ENCODE measurements around the gene TRIM63. TPM values are rescaled to one million over a fixed set of nuclear protein-coding genes. Genes with fewer than 3 reads are reported as not detected.

The TRIM63 gene
- total RNA-seq, 1 experiment from 2014 or later = not detected

GRCh38 chr1:26043765-26044164, 23.7 kb downstream of the TRIM63 start:
- no peaks in the 10 kb centered on the region for H3K27me3 Mint-ChIP-seq (ENCODE audit: insufficient read depth, unreplicated experiment)
- DNase-seq = no peak
- H3K9me3 Mint-ChIP-seq (ENCODE audit: unreplicated experiment) = no peaks in the 10 kb centered on the region
- H3K36me3 ChIP-seq (ENCODE audit: control insufficient read depth, insufficient read depth, low read length) = no peaks in the 10 kb centered on the region
- no peaks in the 10 kb centered on the region for H3K9me3 ChIP-seq
- no peak overlapping the region for H3K4me3 ChIP-seq (ENCODE audit: low read depth, low read length)
- intact Hi-C loops (cut with micrococcal nuclease; ENCODE audit: unreplicated experiment) = no loop called here
- H3K36me3 Mint-ChIP-seq (ENCODE audit: insufficient read depth, unreplicated experiment) = no peaks in the 10 kb centered on the region
- no peak overlapping the region for H3K4me3 Mint-ChIP-seq (ENCODE audit: unreplicated experiment)
- no peaks in the 10 kb centered on the region for H3K27me3 ChIP-seq (replicated peaks; ENCODE audit: control insufficient read depth, insufficient read depth, low read length)
- H3K4me1 Mint-ChIP-seq (ENCODE audit: low read depth, unreplicated experiment) = no peaks in the 10 kb centered on the region
- ChIA-PET CTCF (interaction anchor here (0.6 to 1.1 kb wide), 2 partner anchors 10 to 26 kb away, joined by 3 to 4 read pairs; no protein-coding TSS in a partner anchor), POLR2A (no interaction called here)
- no peak for TF ChIP-seq CTCF (IDR thresholded peaks at IDR 0.05; ENCODE audit: insufficient read depth in 1 of 2, low read depth in 1 of 2, low read length in 1 of 2, severe bottlenecking in 1 of 2, unreplicated experiment in 1 of 2)
- BruUV-seq (replicated peaks) = no TSS peak
- no peak overlapping the region for H3K27ac Mint-ChIP-seq (ENCODE audit: unreplicated experiment)
- H3K4me1 ChIP-seq = peaks cover 19% of the 10 kb centered on the region

- no peaks in the 10 kb centered on the region for H3K27me3 Mint-ChIP-seq (ENCODE audit: insufficient read depth, unreplicated experiment)
- ChIA-PET POLR2A (no interaction called here), CTCF (no interaction called here)
- no peaks in the 10 kb centered on the region for H3K9me3 Mint-ChIP-seq (ENCODE audit: unreplicated experiment)
- BruUV-seq (replicated peaks) = no TSS peak
- Histone ChIP-seq H3K36me3 (ENCODE audit: control insufficient read depth, insufficient read depth, low read length) (no peaks in the 10 kb centered on the region), H3K27me3 (replicated peaks; ENCODE audit: control insufficient read depth, insufficient read depth, low read length) (no peaks in the 10 kb centered on the region), H3K4me1 (peaks cover 13% of the 10 kb centered on the region), H3K9me3 (no peaks in the 10 kb centered on the region), H3K4me3 (ENCODE audit: low read depth, low read length) (no peak overlapping the region)
- H3K4me1 Mint-ChIP-seq (ENCODE audit: low read depth, unreplicated experiment) = no peaks in the 10 kb centered on the region
- H3K27ac Mint-ChIP-seq (ENCODE audit: unreplicated experiment) = no peak overlapping the region
- H3K4me3 Mint-ChIP-seq (ENCODE audit: unreplicated experiment) = no peak overlapping the region
- no peaks in the 10 kb centered on the region for H3K36me3 Mint-ChIP-seq (ENCODE audit: insufficient read depth, unreplicated experiment)
- TF ChIP-seq CTCF (IDR thresholded peaks at IDR 0.05; ENCODE audit: insufficient read depth in 1 of 2, low read depth in 1 of 2, low read length in 1 of 2, severe bottlenecking in 1 of 2, unreplicated experiment in 1 of 2) = no peak
- intact Hi-C loops (cut with micrococcal nuclease; ENCODE audit: unreplicated experiment) = no loop called here
- DNase-seq = no peak
These were observed 25.5 kb downstream of the TRIM63 start for GRCh38 chr1:26041978-26042377.

GRCh38 chr1:26041401-26041800, 26.0 kb downstream of the TRIM63 start:
- Mint-ChIP-seq H3K4me1 (ENCODE audit: low read depth, unreplicated experiment) (no peaks in the 10 kb centered on the region), H3K27me3 (ENCODE audit: insufficient read depth, unreplicated experiment) (no peaks in the 10 kb centered on the region), H3K9me3 (ENCODE audit: unreplicated experiment) (no peaks in the 10 kb centered on the region), H3K4me3 (ENCODE audit: unreplicated experiment) (no peak overlapping the region), H3K36me3 (ENCODE audit: insufficient read depth, unreplicated experiment) (no peaks in the 10 kb centered on the region), H3K27ac (ENCODE audit: unreplicated experiment) (no peak overlapping the region)
- Histone ChIP-seq H3K4me3 (ENCODE audit: low read depth, low read length) (no peak overlapping the region), H3K27me3 (replicated peaks; ENCODE audit: control insufficient read depth, insufficient read depth, low read length) (no peaks in the 10 kb centered on the region), H3K9me3 (no peaks in the 10 kb centered on the region), H3K4me1 (peaks cover 12% of the 10 kb centered on the region), H3K36me3 (ENCODE audit: control insufficient read depth, insufficient read depth, low read length) (no peaks in the 10 kb centered on the region)
- intact Hi-C loops (cut with micrococcal nuclease; ENCODE audit: unreplicated experiment) = no loop called here
- no peak for DNase-seq
- POLR2A ChIA-PET = no interaction called here
- CTCF ChIA-PET = no interaction called here
- no peak for TF ChIP-seq CTCF (IDR thresholded peaks at IDR 0.05; ENCODE audit: insufficient read depth in 1 of 2, low read depth in 1 of 2, low read length in 1 of 2, severe bottlenecking in 1 of 2, unreplicated experiment in 1 of 2)
- no TSS peak for BruUV-seq (replicated peaks)
